ENCODE measurements around the gene PRKN. TPM values are rescaled to one million over a fixed set of nuclear protein-coding genes. Genes with fewer than 3 reads are reported as not detected.

PRKN gene
- total RNA-seq, 1 experiment from 2014 or later, result 0.46 TPM

DNA sequence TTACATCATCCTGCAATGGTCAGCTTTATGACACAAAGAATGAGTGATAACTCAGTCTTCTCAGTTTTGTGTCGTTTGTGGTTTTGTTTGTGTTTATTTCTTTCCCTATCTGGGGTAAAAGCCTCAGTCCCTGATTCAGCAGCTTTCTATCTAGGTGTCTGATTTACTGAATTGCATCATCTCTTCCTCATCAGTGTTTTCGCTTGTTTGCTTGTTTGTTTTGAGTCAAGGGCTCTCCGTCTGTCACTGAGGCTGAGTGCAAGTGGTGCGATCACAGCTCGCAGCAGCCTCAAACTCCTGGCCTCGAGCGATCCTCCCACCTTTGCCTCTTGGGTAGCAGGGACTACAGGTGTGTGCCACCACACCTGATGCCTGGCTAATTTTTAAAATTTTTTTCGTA lies 548.9 kb downstream of the PRKN start:
- ChIA-PET CTCF (no interaction called here), POLR2A (interaction anchor here (0.6 kb wide), 1 partner anchor 49 kb away, joined by 3 read pairs; no protein-coding TSS in a partner anchor)
- TF ChIP-seq, protein P1, sequence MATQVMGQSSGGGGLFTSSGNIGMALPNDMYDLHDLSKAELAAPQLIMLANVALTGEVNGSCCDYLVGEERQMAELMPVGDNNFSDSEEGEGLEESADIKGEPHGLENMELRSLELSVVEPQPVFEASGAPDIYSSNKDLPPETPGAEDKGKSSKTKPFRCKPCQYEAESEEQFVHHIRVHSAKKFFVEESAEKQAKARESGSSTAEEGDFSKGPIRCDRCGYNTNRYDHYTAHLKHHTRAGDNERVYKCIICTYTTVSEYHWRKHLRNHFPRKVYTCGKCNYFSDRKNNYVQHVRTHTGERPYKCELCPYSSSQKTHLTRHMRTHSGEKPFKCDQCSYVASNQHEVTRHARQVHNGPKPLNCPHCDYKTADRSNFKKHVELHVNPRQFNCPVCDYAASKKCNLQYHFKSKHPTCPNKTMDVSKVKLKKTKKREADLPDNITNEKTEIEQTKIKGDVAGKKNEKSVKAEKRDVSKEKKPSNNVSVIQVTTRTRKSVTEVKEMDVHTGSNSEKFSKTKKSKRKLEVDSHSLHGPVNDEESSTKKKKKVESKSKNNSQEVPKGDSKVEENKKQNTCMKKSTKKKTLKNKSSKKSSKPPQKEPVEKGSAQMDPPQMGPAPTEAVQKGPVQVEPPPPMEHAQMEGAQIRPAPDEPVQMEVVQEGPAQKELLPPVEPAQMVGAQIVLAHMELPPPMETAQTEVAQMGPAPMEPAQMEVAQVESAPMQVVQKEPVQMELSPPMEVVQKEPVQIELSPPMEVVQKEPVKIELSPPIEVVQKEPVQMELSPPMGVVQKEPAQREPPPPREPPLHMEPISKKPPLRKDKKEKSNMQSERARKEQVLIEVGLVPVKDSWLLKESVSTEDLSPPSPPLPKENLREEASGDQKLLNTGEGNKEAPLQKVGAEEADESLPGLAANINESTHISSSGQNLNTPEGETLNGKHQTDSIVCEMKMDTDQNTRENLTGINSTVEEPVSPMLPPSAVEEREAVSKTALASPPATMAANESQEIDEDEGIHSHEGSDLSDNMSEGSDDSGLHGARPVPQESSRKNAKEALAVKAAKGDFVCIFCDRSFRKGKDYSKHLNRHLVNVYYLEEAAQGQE (IDR thresholded peaks at IDR 0.05; ENCODE audit: insufficient read depth in 1 of 2, low read depth in 2 of 2, low read length in 1 of 2), result no peak
- TF ChIP-seq SIN3A (IDR thresholded peaks at IDR 0.05; ENCODE audit: borderline replicate concordance, insufficient read depth, low read depth, low read length), result no peak
- TF ChIP-seq TCF7L2 (IDR thresholded peaks at IDR 0.05; ENCODE audit: low read depth, low read length), result no peak
- no peak for TF ChIP-seq POLR2AphosphoS5 (IDR thresholded peaks at IDR 0.05; ENCODE audit: low read depth, low read length)
- TF ChIP-seq, protein P2, sequence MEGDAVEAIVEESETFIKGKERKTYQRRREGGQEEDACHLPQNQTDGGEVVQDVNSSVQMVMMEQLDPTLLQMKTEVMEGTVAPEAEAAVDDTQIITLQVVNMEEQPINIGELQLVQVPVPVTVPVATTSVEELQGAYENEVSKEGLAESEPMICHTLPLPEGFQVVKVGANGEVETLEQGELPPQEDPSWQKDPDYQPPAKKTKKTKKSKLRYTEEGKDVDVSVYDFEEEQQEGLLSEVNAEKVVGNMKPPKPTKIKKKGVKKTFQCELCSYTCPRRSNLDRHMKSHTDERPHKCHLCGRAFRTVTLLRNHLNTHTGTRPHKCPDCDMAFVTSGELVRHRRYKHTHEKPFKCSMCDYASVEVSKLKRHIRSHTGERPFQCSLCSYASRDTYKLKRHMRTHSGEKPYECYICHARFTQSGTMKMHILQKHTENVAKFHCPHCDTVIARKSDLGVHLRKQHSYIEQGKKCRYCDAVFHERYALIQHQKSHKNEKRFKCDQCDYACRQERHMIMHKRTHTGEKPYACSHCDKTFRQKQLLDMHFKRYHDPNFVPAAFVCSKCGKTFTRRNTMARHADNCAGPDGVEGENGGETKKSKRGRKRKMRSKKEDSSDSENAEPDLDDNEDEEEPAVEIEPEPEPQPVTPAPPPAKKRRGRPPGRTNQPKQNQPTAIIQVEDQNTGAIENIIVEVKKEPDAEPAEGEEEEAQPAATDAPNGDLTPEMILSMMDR (IDR thresholded peaks at IDR 0.05), result no peak
- no peaks in the 10 kb centered on the region for H3K4me1 ChIP-seq (ENCODE audit: control insufficient read depth, insufficient read depth, low read length)
- ATAC-seq (no peak), DNase-seq (ENCODE audit: low read depth, low spot score) (no peak)
- no peaks in the 10 kb centered on the region for H3K36me3 ChIP-seq (ENCODE audit: control insufficient read depth, insufficient read depth, low read length)
- H3K4me3 ChIP-seq (ENCODE audit: low read depth in 2 of 2, low read length in 2 of 2), result no peak overlapping the region
- no TSS peak for BruUV-seq (replicated peaks)
- in situ Hi-C loops (cut with HindIII; ENCODE audit: low pct_unique_long_range_greater_than_20kb, low sequenced_read_pairs), result no loop called here
- intact Hi-C loops (cut with micrococcal nuclease; ENCODE audit: unreplicated experiment), result no loop called here
- no peaks in the 10 kb centered on the region for H3K27me3 ChIP-seq (ENCODE audit: control insufficient read depth, insufficient read depth, low read length)
- H3K9me3 ChIP-seq (ENCODE audit: control insufficient read depth, insufficient read depth, low read depth, low read length), result no peaks in the 10 kb centered on the region
- H3K27ac ChIP-seq (ENCODE audit: low read length), result no peak overlapping the region

DNA sequence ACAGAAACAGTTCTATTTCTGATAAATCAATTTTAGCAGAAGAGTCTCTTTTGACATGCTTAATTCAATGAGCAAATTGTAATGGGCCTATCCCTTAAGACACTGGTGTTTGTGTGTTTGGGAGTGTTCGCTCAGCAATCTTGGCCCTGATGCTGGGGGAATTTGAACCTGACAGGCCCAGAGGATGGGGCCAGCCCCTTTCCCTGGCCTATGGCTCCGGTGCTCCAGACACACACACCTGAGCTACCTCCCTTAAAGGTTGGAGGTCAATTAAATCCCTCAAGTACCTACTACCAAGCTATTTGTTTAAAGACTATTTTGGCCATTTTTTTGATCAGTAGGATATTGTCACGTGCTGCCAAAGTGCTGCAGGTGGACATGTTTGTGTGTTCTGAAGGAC lies 549.3 kb downstream of the PRKN start:
- in situ Hi-C loops (cut with HindIII; ENCODE audit: low pct_unique_long_range_greater_than_20kb, low sequenced_read_pairs), result no loop called here
- H3K4me1 ChIP-seq (ENCODE audit: control insufficient read depth, insufficient read depth, low read length), result no peaks in the 10 kb centered on the region
- CTCF ChIA-PET, result no interaction called here

More for the DNA sequence above, 549.3 kb downstream of the PRKN start:
- no TSS peak for BruUV-seq (replicated peaks)
- intact Hi-C loops (cut with micrococcal nuclease; ENCODE audit: unreplicated experiment), result no loop called here
- Histone ChIP-seq H3K4me3 (ENCODE audit: low read depth in 2 of 2, low read length in 2 of 2) (no peak overlapping the region), H3K36me3 (ENCODE audit: control insufficient read depth, insufficient read depth, low read length) (no peaks in the 10 kb centered on the region), H3K27ac (ENCODE audit: low read length) (no peak overlapping the region), H3K27me3 (ENCODE audit: control insufficient read depth, insufficient read depth, low read length) (no peaks in the 10 kb centered on the region), H3K9me3 (ENCODE audit: control insufficient read depth, insufficient read depth, low read depth, low read length) (no peaks in the 10 kb centered on the region)
- ATAC-seq (no peak), DNase-seq (ENCODE audit: low read depth, low spot score) (no peak)
- POLR2A ChIA-PET, result interaction anchor here (0.6 kb wide), 1 partner anchor 49 kb away, joined by 3 read pairs; no protein-coding TSS in a partner anchor
- TF ChIP-seq, protein P1 (IDR thresholded peaks at IDR 0.05; ENCODE audit: insufficient read depth in 1 of 2, low read depth in 2 of 2, low read length in 1 of 2), result no peak
- no peak for TF ChIP-seq TCF7L2 (IDR thresholded peaks at IDR 0.05; ENCODE audit: low read depth, low read length)
- no peak for TF ChIP-seq SIN3A (IDR thresholded peaks at IDR 0.05; ENCODE audit: borderline replicate concordance, insufficient read depth, low read depth, low read length)
- TF ChIP-seq, protein P2 (IDR thresholded peaks at IDR 0.05), result no peak
- no peak for TF ChIP-seq POLR2AphosphoS5 (IDR thresholded peaks at IDR 0.05; ENCODE audit: low read depth, low read length)
